CD14-positive monocyte (primary cell): ENCODE data around the gene CLDND1. TPM values are rescaled to one million over a fixed set of nuclear protein-coding genes. Genes with fewer than 3 reads are reported as not detected.

Source experiments
- DNase-seq, 3 donors: peaks; one replicate each; pipeline ENCODE4 v3.0.0-alpha.2; 2011 to 2022
- H2AFZ ChIP-seq: 2 replicates; pipeline ENCODE4 v1.6.0; 2012; ENCODE audit warnings: mild to moderate bottlenecking, low read depth, low read length, inconsistent platforms; ENCODE audit not compliant: insufficient read depth, poor library complexity, severe bottlenecking
- H3K27ac ChIP-seq, 2 donors: 1 replicate in 1 of 2; 2 replicates in 1 of 2; pipeline ENCODE4 v1.5.1; 2012 to 2013; ENCODE audit warnings: low read length in 2 of 2, control low read depth in 1 of 2, inconsistent platforms in 1 of 2, low read depth in 1 of 2, mild to moderate bottlenecking in 1 of 2
- H3K27me3 ChIP-seq, 2 donors: one replicate each; pipeline versions ENCODE4 v1.6.0 to v1.6.1; 2011 to 2013; ENCODE audit warnings: low read length in 2 of 2; ENCODE audit not compliant: control insufficient read depth in 2 of 2, insufficient read depth in 2 of 2
- H3K36me3 ChIP-seq, 2 donors: replicated peaks in 1 of 2; 1 replicate in 1 of 2; 2 replicates in 1 of 2; pipeline versions ENCODE4 v1.5.1 to v1.6.1; 2012 to 2013; ENCODE audit warnings: low read length in 2 of 2, control low read depth in 1 of 2, inconsistent platforms in 1 of 2, mild to moderate bottlenecking in 1 of 2; ENCODE audit not compliant: insufficient read depth in 2 of 2, control insufficient read depth in 1 of 2
- H3K4me1 ChIP-seq, 2 donors: 1 replicate in 1 of 2; 2 replicates in 1 of 2; pipeline versions ENCODE4 v1.5.1 to v1.6.1; 2012 to 2013; ENCODE audit warnings: low read length in 2 of 2, control low read depth in 1 of 2, inconsistent platforms in 1 of 2, mild to moderate bottlenecking in 1 of 2, moderate library complexity in 1 of 2; ENCODE audit not compliant: insufficient read depth in 2 of 2, control insufficient read depth in 1 of 2
- H3K4me2 ChIP-seq: replicated peaks from 2 replicates; pipeline ENCODE3; 2012; ENCODE audit warnings: low read length, moderate library complexity, mild to moderate bottlenecking; ENCODE audit not compliant: poor library complexity, severe bottlenecking; ENCODE audit errors: extremely low read depth
- H3K4me3 ChIP-seq, 3 experiments: fragments of 200-600 bp in 1 of 3; sonication (generic) in 1 of 3; replicated peaks in 1 of 3; 1 replicate in 2 of 3; 2 replicates in 1 of 3; pipeline ENCODE4 v1.5.1; 2011 to 2013; ENCODE audit warnings: low read length in 3 of 3, mild to moderate bottlenecking in 3 of 3, control low read depth in 2 of 3, low read depth in 2 of 3, inconsistent platforms in 1 of 3, moderate library complexity in 1 of 3
- H3K79me2 ChIP-seq: 2 replicates; pipeline ENCODE4 v1.6.0; 2012; ENCODE audit warnings: mild to moderate bottlenecking, control low read depth, inconsistent platforms, low read length, moderate library complexity; ENCODE audit not compliant: insufficient read depth
- H3K9ac ChIP-seq: 2 replicates; pipeline ENCODE4 v1.6.0; 2017; ENCODE audit warnings: low read length, mild to moderate bottlenecking; ENCODE audit not compliant: insufficient read depth, poor library complexity, severe bottlenecking
- H3K9me3 ChIP-seq, 2 donors: replicated peaks in 1 of 2; 1 replicate in 1 of 2; 2 replicates in 1 of 2; pipeline versions ENCODE4 v1.5.1 to v1.6.1; 2012 to 2013; ENCODE audit warnings: low read length in 2 of 2, control low read depth in 1 of 2; ENCODE audit not compliant: control insufficient read depth in 1 of 2, insufficient read depth in 1 of 2
- H4K20me1 ChIP-seq: 2 replicates; pipeline ENCODE4 v1.6.0; 2012; ENCODE audit warnings: mild to moderate bottlenecking, low read length, control low read depth, moderate library complexity; ENCODE audit not compliant: insufficient read depth
- H3K27ac Mint-ChIP-seq, 7 donors: one replicate each; pipeline ENCODE4 v1.8.0; 2020; ENCODE audit warnings: mild to moderate bottlenecking in 7 of 7, mixed read lengths in 7 of 7, moderate library complexity in 6 of 7, inconsistent platforms in 2 of 7
- H3K27me3 Mint-ChIP-seq, 3 donors: one replicate each; pipeline ENCODE4 v1.8.0; 2021 to 2022; ENCODE audit warnings: low read depth in 3 of 3, mild to moderate bottlenecking in 3 of 3, mixed read lengths in 3 of 3, moderate library complexity in 3 of 3, inconsistent platforms in 1 of 3
- H3K36me3 Mint-ChIP-seq, 2 donors: one replicate each; pipeline ENCODE4 v1.8.0; 2020; ENCODE audit warnings: mixed read lengths in 2 of 2, inconsistent platforms in 1 of 2, mild to moderate bottlenecking in 1 of 2
- H3K4me1 Mint-ChIP-seq: one replicate; pipeline ENCODE4 v1.8.0; 2020; ENCODE audit warnings: mild to moderate bottlenecking, mixed read lengths
- H3K4me3 Mint-ChIP-seq, 2 donors: one replicate each; pipeline ENCODE4 v1.8.0; 2020; ENCODE audit warnings: mild to moderate bottlenecking in 2 of 2, mixed read lengths in 2 of 2, moderate library complexity in 1 of 2
- H3K9me3 Mint-ChIP-seq, 7 donors: one replicate each; pipeline ENCODE4 v1.8.0; 2020 to 2022; ENCODE audit warnings: mixed read lengths in 7 of 7, mild to moderate bottlenecking in 6 of 7, moderate library complexity in 6 of 7, inconsistent platforms in 2 of 7
- WGBS: methylation state at CpG from one replicate; pipeline ENCODE4 v1.1.5; 2013; ENCODE audit warnings: missing lambda C conversion rate; ENCODE audit not compliant: insufficient coverage; 5-methylcytosine and 5-hydroxymethylcytosine counted together
- intact Hi-C, 2 donors: fragments of 100-400 bp; cut with micrococcal nuclease; formaldehyde crosslinking; loops; one replicate each; pipeline versions ENCODE4 v1.15.0 to v1.15.1; 2023
- polyA plus RNA-seq, 3 donors: library from polyadenylated mRNA; depleted of rRNA in 1 of 3; unstranded in 2 of 3; stranded (reverse) in 1 of 3; fragments of 300-500 nt in 2 of 3; fragments of >200 nt in 1 of 3; fragmentation: Illumina TruSeq in 2 of 3; gene quantifications; 1 replicate in 2 of 3; 2 replicates in 1 of 3; pipeline ENCODE4 v1.2.3, GENCODE V29; 2012 to 2021
- TF ChIP-seq, protein P1 (sequence below): fragments of 200-600 bp; IDR thresholded peaks from one replicate; pipeline ENCODE4 v1.8.0; 2022; ENCODE audit warnings: antibody characterized with exemption, mild to moderate bottlenecking

CLDND1 gene
- polyA plus RNA-seq, 3 donors, result 65.3 to 91.8 (median 76.0) TPM

DNA sequence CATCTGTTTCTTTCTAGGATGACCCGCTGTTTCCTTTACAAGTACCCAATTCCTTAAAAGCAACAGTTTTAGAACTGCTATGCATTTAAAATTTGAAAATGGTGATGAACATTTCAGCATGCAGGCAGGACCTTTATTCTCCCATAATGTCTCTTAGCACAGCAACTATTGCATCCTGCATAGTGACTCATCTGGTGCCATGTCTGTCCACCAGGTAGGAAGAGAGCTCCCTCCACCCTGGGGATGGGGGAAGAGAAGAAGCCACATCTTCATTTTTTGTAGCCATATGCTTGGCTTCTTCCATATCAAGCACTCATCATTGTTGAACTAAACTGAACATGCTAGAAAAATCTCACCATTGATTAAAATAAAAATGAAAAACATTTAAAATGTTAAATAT is 19.0 kb upstream of the CLDND1 start:
- no peak for DNase-seq
- H3K4me3 ChIP-seq, result no peak overlapping the region
- Mint-ChIP-seq H3K4me1 (peaks cover 5% of the 10 kb centered on the region), H3K27me3 (peaks cover 0 to 7% (median 0%) of the 10 kb centered on the region in 3 donors), H3K36me3 (no peaks in the 10 kb centered on the region), H3K27ac (no peak overlapping the region), H3K9me3 (peaks cover 0 to 1% (median 0%) of the 10 kb centered on the region in 7 donors), H3K4me3 (no peak overlapping the region)
- no peak overlapping the region for H3K9ac ChIP-seq
- TF ChIP-seq, protein P1, sequence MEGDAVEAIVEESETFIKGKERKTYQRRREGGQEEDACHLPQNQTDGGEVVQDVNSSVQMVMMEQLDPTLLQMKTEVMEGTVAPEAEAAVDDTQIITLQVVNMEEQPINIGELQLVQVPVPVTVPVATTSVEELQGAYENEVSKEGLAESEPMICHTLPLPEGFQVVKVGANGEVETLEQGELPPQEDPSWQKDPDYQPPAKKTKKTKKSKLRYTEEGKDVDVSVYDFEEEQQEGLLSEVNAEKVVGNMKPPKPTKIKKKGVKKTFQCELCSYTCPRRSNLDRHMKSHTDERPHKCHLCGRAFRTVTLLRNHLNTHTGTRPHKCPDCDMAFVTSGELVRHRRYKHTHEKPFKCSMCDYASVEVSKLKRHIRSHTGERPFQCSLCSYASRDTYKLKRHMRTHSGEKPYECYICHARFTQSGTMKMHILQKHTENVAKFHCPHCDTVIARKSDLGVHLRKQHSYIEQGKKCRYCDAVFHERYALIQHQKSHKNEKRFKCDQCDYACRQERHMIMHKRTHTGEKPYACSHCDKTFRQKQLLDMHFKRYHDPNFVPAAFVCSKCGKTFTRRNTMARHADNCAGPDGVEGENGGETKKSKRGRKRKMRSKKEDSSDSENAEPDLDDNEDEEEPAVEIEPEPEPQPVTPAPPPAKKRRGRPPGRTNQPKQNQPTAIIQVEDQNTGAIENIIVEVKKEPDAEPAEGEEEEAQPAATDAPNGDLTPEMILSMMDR, result no peak
- no peak overlapping the region for H3K27ac ChIP-seq
- no peaks in the 10 kb centered on the region for H3K9me3 ChIP-seq
- peaks cover 0 to 9% of the 10 kb centered on the region in 2 donors for H3K4me1 ChIP-seq
- H4K20me1 ChIP-seq, result no peaks in the 10 kb centered on the region
- no peak overlapping the region for H2AFZ ChIP-seq
- intact Hi-C loops, result no loop called here
- no peaks in the 10 kb centered on the region for H3K79me2 ChIP-seq
- H3K36me3 ChIP-seq, result no peaks in the 10 kb centered on the region
- no CpG with 5 or more reads among the region's 1 CpG for WGBS
- H3K27me3 ChIP-seq, result no peaks in the 10 kb centered on the region
- H3K4me2 ChIP-seq, result no peak overlapping the region

DNA sequence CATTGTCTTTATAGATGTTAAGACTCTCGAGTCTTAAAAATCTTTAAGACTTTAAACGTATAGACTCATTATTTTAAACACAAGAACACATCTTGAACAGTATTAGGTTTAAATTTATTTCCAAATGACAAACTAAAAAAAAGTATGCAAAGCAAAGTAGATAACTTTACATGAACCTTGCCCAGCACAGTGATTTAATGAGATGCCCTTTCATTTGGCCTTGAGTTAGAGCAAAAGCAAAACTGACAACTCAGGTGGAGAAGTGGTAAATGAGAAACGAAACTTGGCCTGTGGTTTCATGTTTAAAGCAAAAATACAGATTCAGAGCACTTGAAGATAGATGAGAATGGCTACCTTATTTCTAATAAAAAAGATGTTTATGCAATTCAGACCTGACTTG is 17.6 kb upstream of the CLDND1 start:
- Mint-ChIP-seq H3K36me3 (no peaks in the 10 kb centered on the region), H3K27ac (no peak overlapping the region), H3K9me3 (peaks cover 0 to 1% (median 0%) of the 10 kb centered on the region in 7 donors), H3K4me1 (peaks cover 5% of the 10 kb centered on the region), H3K4me3 (no peak overlapping the region), H3K27me3 (peaks cover 0 to 5% (median 0%) of the 10 kb centered on the region in 3 donors)
- Histone ChIP-seq H3K4me2 (no peak overlapping the region), H3K79me2 (no peaks in the 10 kb centered on the region), H3K36me3 (no peaks in the 10 kb centered on the region), H4K20me1 (no peaks in the 10 kb centered on the region), H3K4me3 (no peak overlapping the region), H3K9me3 (no peaks in the 10 kb centered on the region), H3K27ac (no peak overlapping the region), H2AFZ (no peak overlapping the region), H3K27me3 (no peaks in the 10 kb centered on the region), H3K9ac (no peak overlapping the region), H3K4me1 (peaks cover 0 to 9% of the 10 kb centered on the region in 2 donors)
- TF ChIP-seq, protein P1, result no peak
- 0% methylated on average over 1 of the region's 3 CpGs for WGBS
- intact Hi-C loops, result no loop called here
- no peak for DNase-seq
